Prostate gland (tissue), 2 donors: ENCODE measurements around the gene KMO. TPM values are rescaled to one million over a fixed set of nuclear protein-coding genes. Genes with fewer than 3 reads are reported as not detected.

ENCODE experiments used
- DNase-seq: peaks from one replicate; pipeline ENCODE4 v3.0.0-alpha.2; 2019; ENCODE audit warnings: low spot score
- H3K27ac ChIP-seq, 2 donors: fragments of 200-600 bp; sonication (generic); 2 replicates each; pipeline ENCODE4 v1.5.1; 2017 to 2019
- H3K27me3 ChIP-seq: fragments of 200-600 bp; sonication (generic); replicated peaks from 2 replicates; pipeline ENCODE4 v1.5.1; 2019; ENCODE audit not compliant: insufficient read depth
- H3K36me3 ChIP-seq, 2 donors: fragments of 200-600 bp; sonication (generic); 1 replicate in 1 of 2; 2 replicates in 1 of 2; pipeline versions ENCODE4 v1.5.1 to v1.8.1; 2017 to 2019
- H3K4me1 ChIP-seq: fragments of 200-600 bp; sonication (generic); replicated peaks from 2 replicates; pipeline ENCODE4 v1.5.1; 2019
- H3K4me3 ChIP-seq, 2 donors: fragments of 200-600 bp; sonication (generic); 2 replicates each; pipeline ENCODE4 v1.5.1; 2017 to 2019
- H3K9me3 ChIP-seq: fragments of 200-600 bp; sonication (generic); 2 replicates; pipeline ENCODE4 v1.5.1; 2017
- CTCF ChIP-seq, 4 experiments: fragments of 200-600 bp in 2 of 4; fragments of 450-650 bp in 2 of 4; sonication (generic) in 2 of 4; IDR thresholded peaks; 1 replicate in 3 of 4; 2 replicates in 1 of 4; pipeline ENCODE4 v1.5.1; 2016 to 2019; ENCODE audit warnings: antibody characterized with exemption in 4 of 4, mild to moderate bottlenecking in 2 of 4, moderate library complexity in 2 of 4
- POLR2A ChIP-seq: fragments of 450-650 bp; IDR thresholded peaks from one replicate; pipeline ENCODE4 v1.6.1; 2016; ENCODE audit warnings: antibody characterized with exemption, mild to moderate bottlenecking
- POLR2AphosphoS5 ChIP-seq: sonication (generic); formaldehyde crosslinking; IDR thresholded peaks from one replicate; pipeline ENCODE4 v1.6.1; 2017; ENCODE audit warnings: antibody characterized with exemption
- WGBS: methylation state at CpG from one replicate; pipeline ENCODE4 v1.1.5; 2018; 5-methylcytosine and 5-hydroxymethylcytosine counted together
- intact Hi-C: fragments of 100-400 bp; cut with DNase I; formaldehyde crosslinking; loops from one replicate; pipeline ENCODE4 v1.14.2; 2022
- total RNA-seq, 2 donors: library from RNA; depleted of rRNA; stranded (reverse); fragments of >200 nt; gene quantifications; one replicate each; pipeline ENCODE4 v1.1.0, GENCODE V29; 2016

KMO gene
- total RNA-seq, 2 donors from 2014 or later = 0.17 to 0.73 TPM

GRCh38 chr1:241557031-241557430 lies 24.9 kb downstream of the KMO start:
- Histone ChIP-seq H3K9me3 (no peaks in the 10 kb centered on the region), H3K4me3 (no peak overlapping the region), H3K27ac (no peak overlapping the region), H3K4me1 (no peaks in the 10 kb centered on the region), H3K36me3 (no peaks in the 10 kb centered on the region), H3K27me3 (no peaks in the 10 kb centered on the region)
- WGBS = 88% methylated on average over 5 of the region's 5 CpGs
- no peak for DNase-seq
- intact Hi-C loops = no loop called here
- TF ChIP-seq POLR2AphosphoS5 = no peak
- TF ChIP-seq POLR2A = no peak
- no peak for TF ChIP-seq CTCF (IDR thresholded peaks at IDR 0.05)

GRCh38 chr1:241557551-241558193 lies 25.5 kb downstream of the KMO start:
- no peaks in the 10 kb centered on the region for H3K9me3 ChIP-seq
- TF ChIP-seq CTCF (IDR thresholded peaks at IDR 0.05) = no peak
- no peak for TF ChIP-seq POLR2AphosphoS5
- no peak for TF ChIP-seq POLR2A
- H3K36me3 ChIP-seq = no peaks in the 10 kb centered on the region
- no peak overlapping the region for H3K4me3 ChIP-seq
- no peaks in the 10 kb centered on the region for H3K27me3 ChIP-seq
- no peak overlapping the region for H3K27ac ChIP-seq
- WGBS = 67% methylated on average over 5 of the region's 5 CpGs
- DNase-seq = no peak
- no peaks in the 10 kb centered on the region for H3K4me1 ChIP-seq
- intact Hi-C loops = no loop called here

GRCh38 chr1:241560146-241560848 lies 28.1 kb downstream of the KMO start:
- DNase-seq = no peak
- Histone ChIP-seq H3K36me3 (no peaks in the 10 kb centered on the region), H3K4me3 (no peak overlapping the region), H3K27me3 (no peaks in the 10 kb centered on the region), H3K9me3 (no peaks in the 10 kb centered on the region), H3K4me1 (no peaks in the 10 kb centered on the region), H3K27ac (no peak overlapping the region)
- intact Hi-C loops = no loop called here
- WGBS = 91% methylated on average over 4 of the region's 4 CpGs
- TF ChIP-seq POLR2AphosphoS5 (no peak), CTCF (IDR thresholded peaks at IDR 0.05) (no peak), POLR2A (no peak)

DNA sequence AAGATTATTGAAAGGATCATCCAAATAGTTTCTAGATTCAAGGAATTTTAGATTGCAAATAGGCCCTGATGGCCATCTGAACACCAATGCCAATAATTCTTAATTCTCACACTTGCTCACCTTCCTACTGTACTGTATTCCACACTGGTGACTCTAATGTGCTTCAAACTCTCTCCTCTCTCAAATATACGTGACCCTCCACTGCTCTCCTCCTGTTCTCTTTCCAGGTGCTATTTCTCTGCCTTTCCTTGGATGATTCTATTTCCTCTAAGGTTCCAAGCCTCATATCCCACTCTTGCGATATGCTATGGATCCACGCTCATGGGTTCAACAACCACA lies 28.6 kb downstream of the KMO start:
- H3K9me3 ChIP-seq = no peaks in the 10 kb centered on the region
- no peak overlapping the region for H3K27ac ChIP-seq
- no peak overlapping the region for H3K4me3 ChIP-seq
- TF ChIP-seq POLR2AphosphoS5 (no peak), POLR2A (no peak), CTCF (IDR thresholded peaks at IDR 0.05) (no peak)
- intact Hi-C loops = no loop called here
- WGBS = 86% methylated on average over 3 of the region's 3 CpGs
- H3K27me3 ChIP-seq = no peaks in the 10 kb centered on the region
- DNase-seq = no peak
- no peaks in the 10 kb centered on the region for H3K36me3 ChIP-seq
- H3K4me1 ChIP-seq = no peaks in the 10 kb centered on the region

- WGBS = 94% methylated on average over 2 of the region's 2 CpGs
- Histone ChIP-seq H3K9me3 (no peaks in the 10 kb centered on the region), H3K4me3 (no peak overlapping the region), H3K36me3 (no peaks in the 10 kb centered on the region), H3K27me3 (no peaks in the 10 kb centered on the region), H3K4me1 (no peaks in the 10 kb centered on the region), H3K27ac (no peak overlapping the region)
- TF ChIP-seq POLR2A = no peak
- no peak for TF ChIP-seq CTCF (IDR thresholded peaks at IDR 0.05)
- no peak for TF ChIP-seq POLR2AphosphoS5
- DNase-seq = no peak
- intact Hi-C loops = no loop called here
Observed at GRCh38 chr1:241569848-241570247, 37.7 kb downstream of the KMO start.
